DOHH2 (cell line): ENCODE data around the gene FAM228B.

Experiments used
- H3F3A ChIP-seq: fragments of 200-600 bp; sonication (generic), shearing (Covaris generic); 2 replicates; pipeline ENCODE4 v1.6.0; 2016; ENCODE audit warnings: antibody characterized with exemption, mild to moderate bottlenecking; ENCODE audit not compliant: control insufficient read depth, insufficient read depth
- H3K27ac ChIP-seq: fragments of 200-600 bp; sonication (generic); 2 replicates; pipeline ENCODE4 v1.5.1; 2014; ENCODE audit warnings: low read depth, mild to moderate bottlenecking, low read length, moderate library complexity
- H3K27me3 ChIP-seq: fragments of 200-600 bp; sonication (generic); 2 replicates; pipeline ENCODE4 v1.6.1; 2014; ENCODE audit warnings: mild to moderate bottlenecking, low read length, mixed read lengths; ENCODE audit not compliant: control insufficient read depth
- H3K36me3 ChIP-seq: fragments of 200-600 bp; sonication (generic); 2 replicates; pipeline ENCODE4 v1.6.1; 2014; ENCODE audit warnings: mild to moderate bottlenecking, low read length, moderate library complexity, mixed read lengths; ENCODE audit not compliant: control insufficient read depth
- H3K4me1 ChIP-seq: fragments of 200-600 bp; sonication (generic); 2 replicates; pipeline ENCODE4 v1.6.1; 2014; ENCODE audit warnings: mild to moderate bottlenecking, low read length, mixed read lengths; ENCODE audit not compliant: control insufficient read depth
- H3K4me2 ChIP-seq: fragments of 200-600 bp; sonication (generic); 2 replicates; pipeline ENCODE4 v1.6.0; 2014; ENCODE audit warnings: mild to moderate bottlenecking, low read length, moderate library complexity
- H3K4me3 ChIP-seq: fragments of 200-600 bp; sonication (generic); 2 replicates; pipeline ENCODE4 v1.5.1; 2014; ENCODE audit warnings: mild to moderate bottlenecking, low read length, mixed read lengths
- H3K79me2 ChIP-seq: fragments of 200-600 bp; sonication (generic); 2 replicates; pipeline ENCODE4 v1.6.1; 2014; ENCODE audit warnings: mild to moderate bottlenecking, low read length, mixed read lengths; ENCODE audit not compliant: control insufficient read depth
- H3K9me2 ChIP-seq: fragments of 200-600 bp; sonication (generic); replicated peaks from 2 replicates; pipeline ENCODE4 v1.6.1; 2014; ENCODE audit warnings: mild to moderate bottlenecking, low read length, mixed read lengths; ENCODE audit not compliant: control insufficient read depth
- H3K9me3 ChIP-seq: fragments of 200-600 bp; sonication (generic); 2 replicates; pipeline ENCODE4 v1.6.1; 2014; ENCODE audit warnings: antibody characterized with exemption, low read length, mixed read lengths; ENCODE audit not compliant: control insufficient read depth, insufficient read depth
- H4K20me1 ChIP-seq: fragments of 200-600 bp; sonication (generic); 2 replicates; pipeline ENCODE4 v1.6.0; 2014; ENCODE audit warnings: low read depth, mild to moderate bottlenecking, antibody characterized with exemption, low read length, moderate library complexity; ENCODE audit not compliant: control insufficient read depth, insufficient read depth
- EZH2phosphoT487 ChIP-seq: fragments of 200-600 bp; sonication (generic); IDR thresholded peaks from 2 replicates; pipeline ENCODE4 v1.6.1; 2017; ENCODE audit warnings: borderline replicate concordance, mild to moderate bottlenecking, antibody characterized with exemption, low read length, moderate library complexity, mixed read lengths
- TF ChIP-seq, protein P1 (sequence below): fragments of 200-600 bp; sonication (generic); IDR thresholded peaks from one replicate; pipeline ENCODE4 v1.5.1; 2014; ENCODE audit warnings: antibody characterized with exemption, mild to moderate bottlenecking, low read depth, low read length; ENCODE audit not compliant: poor library complexity, severe bottlenecking

FAM228B gene

GRCh38 chr2:24169023-24169422, 45.8 kb downstream of the FAM228B start:
- TF ChIP-seq EZH2phosphoT487: no peak
- TF ChIP-seq, protein P1, sequence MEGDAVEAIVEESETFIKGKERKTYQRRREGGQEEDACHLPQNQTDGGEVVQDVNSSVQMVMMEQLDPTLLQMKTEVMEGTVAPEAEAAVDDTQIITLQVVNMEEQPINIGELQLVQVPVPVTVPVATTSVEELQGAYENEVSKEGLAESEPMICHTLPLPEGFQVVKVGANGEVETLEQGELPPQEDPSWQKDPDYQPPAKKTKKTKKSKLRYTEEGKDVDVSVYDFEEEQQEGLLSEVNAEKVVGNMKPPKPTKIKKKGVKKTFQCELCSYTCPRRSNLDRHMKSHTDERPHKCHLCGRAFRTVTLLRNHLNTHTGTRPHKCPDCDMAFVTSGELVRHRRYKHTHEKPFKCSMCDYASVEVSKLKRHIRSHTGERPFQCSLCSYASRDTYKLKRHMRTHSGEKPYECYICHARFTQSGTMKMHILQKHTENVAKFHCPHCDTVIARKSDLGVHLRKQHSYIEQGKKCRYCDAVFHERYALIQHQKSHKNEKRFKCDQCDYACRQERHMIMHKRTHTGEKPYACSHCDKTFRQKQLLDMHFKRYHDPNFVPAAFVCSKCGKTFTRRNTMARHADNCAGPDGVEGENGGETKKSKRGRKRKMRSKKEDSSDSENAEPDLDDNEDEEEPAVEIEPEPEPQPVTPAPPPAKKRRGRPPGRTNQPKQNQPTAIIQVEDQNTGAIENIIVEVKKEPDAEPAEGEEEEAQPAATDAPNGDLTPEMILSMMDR: no peak
- Histone ChIP-seq H3K27ac (no peak overlapping the region), H3K79me2 (no peaks in the 10 kb centered on the region), H3F3A (no peaks in the 10 kb centered on the region), H3K27me3 (no peaks in the 10 kb centered on the region), H3K4me1 (peaks cover 6% of the 10 kb centered on the region), H3K4me3 (no peak overlapping the region), H4K20me1 (no peaks in the 10 kb centered on the region), H3K9me3 (no peaks in the 10 kb centered on the region), H3K4me2 (no peak overlapping the region), H3K9me2 (no peaks in the 10 kb centered on the region), H3K36me3 (no peaks in the 10 kb centered on the region)

GRCh38 chr2:24174851-24175277, 51.6 kb downstream of the FAM228B start, which contains the start of gene FAM228A:
FAM228A (plus strand) TSS chr2:24175053; CDS start chr2:24175481, 428 bp downstream.
- H3K4me1 ChIP-seq: no peaks in the 10 kb centered on the region
- no peaks in the 10 kb centered on the region for H4K20me1 ChIP-seq
- H3K4me2 ChIP-seq: no peak within 1 kb of the TSS
- no peaks in the 10 kb centered on the region for H3K9me2 ChIP-seq
- H3K27ac ChIP-seq: no peak within 1 kb of the TSS
- H3K4me3 ChIP-seq: no peak within 1 kb of the TSS
- H3K27me3 ChIP-seq: no peaks in the 10 kb centered on the region
- no peaks in the 10 kb centered on the region for H3K79me2 ChIP-seq
- no peaks in the 10 kb centered on the region for H3F3A ChIP-seq
- no peaks in the 10 kb centered on the region for H3K9me3 ChIP-seq
- TF ChIP-seq EZH2phosphoT487: no peak
- TF ChIP-seq, protein P1: no peak
- no peaks in the 10 kb centered on the region for H3K36me3 ChIP-seq

DNA sequence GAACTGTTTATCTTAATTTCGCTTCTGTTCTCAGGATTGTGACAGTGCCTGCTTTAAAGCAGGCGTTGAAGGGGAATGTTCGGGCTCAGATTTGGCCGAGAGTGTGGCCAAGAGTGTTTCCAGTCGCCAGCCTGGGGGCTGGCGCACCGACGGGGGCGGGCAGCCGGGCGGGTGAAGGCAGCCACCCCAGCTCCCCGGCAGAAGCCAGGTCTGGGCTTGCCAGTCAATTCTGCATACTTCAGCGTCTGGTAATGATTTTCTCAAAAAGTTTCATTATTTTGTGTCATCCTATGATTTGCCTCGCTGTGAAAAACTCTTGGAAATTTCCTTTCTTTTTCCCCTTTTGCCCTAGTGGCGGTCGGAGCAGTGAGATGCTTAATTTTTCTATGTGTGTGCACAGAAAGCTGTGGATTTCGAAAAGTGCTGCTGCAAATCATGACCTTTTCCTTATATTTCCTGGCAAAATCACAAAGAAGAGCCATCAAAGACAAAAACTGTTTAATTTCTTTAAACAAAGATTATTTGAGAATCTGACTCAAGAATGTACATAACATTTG, 52.4 kb downstream of the FAM228B start:
- TF ChIP-seq, protein P1: no peak
- no peak overlapping the region for H3K4me2 ChIP-seq
- H3K36me3 ChIP-seq: no peaks in the 10 kb centered on the region

More for the DNA sequence above, 52.4 kb downstream of the FAM228B start:
- H3F3A ChIP-seq: no peaks in the 10 kb centered on the region
- H3K9me2 ChIP-seq: no peaks in the 10 kb centered on the region
- H3K9me3 ChIP-seq: no peaks in the 10 kb centered on the region
- H4K20me1 ChIP-seq: no peaks in the 10 kb centered on the region
- no peaks in the 10 kb centered on the region for H3K79me2 ChIP-seq
- no peaks in the 10 kb centered on the region for H3K27me3 ChIP-seq
- H3K27ac ChIP-seq: no peak overlapping the region
- H3K4me3 ChIP-seq: no peak overlapping the region
- no peaks in the 10 kb centered on the region for H3K4me1 ChIP-seq
